Brain pericyte (primary cell): ENCODE data around the gene PNMA8C.
"Not testable (repeated sequence)": the region's sequence is repeated elsewhere in the genome, so short reads cannot be mapped to it uniquely, and the experiment has no call there.

Experiments
- DNase-seq: peaks from one replicate; pipeline ENCODE4 v3.0.0-alpha.2; 2012; ENCODE audit warnings: low read depth, low spot score

The PNMA8C gene

DNA sequence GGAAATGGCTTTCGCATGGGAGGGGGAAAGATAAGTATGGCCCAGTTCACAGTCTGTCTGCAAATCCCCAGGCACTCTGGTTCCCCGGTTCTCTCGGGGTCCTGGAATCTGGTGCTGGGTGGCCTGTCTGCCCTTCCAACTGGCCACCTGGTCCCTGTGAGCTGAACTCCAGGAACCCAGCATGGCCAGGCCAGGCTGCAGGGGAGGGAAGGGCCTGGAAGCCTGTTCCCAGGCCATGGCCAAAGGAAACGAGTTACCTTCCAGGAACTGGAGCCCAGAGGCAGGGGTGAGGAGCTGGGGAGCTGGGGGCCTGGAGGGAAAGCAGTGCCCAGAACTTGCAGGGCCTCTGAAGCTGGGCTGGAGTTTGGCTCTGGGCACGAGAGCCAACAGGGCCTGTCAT is 19.1 kb upstream of the PNMA8C start:
- no peak for DNase-seq

DNA sequence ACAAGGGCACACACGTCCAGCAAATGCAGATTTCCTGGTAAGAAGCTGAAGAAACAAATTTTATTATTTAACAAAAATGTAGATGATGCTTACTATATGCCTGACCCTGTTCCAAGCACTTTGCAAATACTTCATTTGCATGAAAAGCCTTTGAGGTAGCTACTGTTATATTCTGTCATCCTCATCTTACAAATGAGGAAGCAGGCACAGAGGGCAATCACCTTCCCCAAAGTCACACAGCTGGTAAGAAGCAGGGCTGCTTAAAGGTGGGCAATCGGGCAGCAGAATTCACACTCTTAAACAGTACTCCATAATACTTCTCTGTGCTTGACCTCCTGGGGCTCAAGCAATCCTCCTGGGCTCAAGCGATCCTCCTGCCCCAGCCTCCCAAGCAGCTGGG is 18.3 kb upstream of the PNMA8C start:
- no peak for DNase-seq

DNA sequence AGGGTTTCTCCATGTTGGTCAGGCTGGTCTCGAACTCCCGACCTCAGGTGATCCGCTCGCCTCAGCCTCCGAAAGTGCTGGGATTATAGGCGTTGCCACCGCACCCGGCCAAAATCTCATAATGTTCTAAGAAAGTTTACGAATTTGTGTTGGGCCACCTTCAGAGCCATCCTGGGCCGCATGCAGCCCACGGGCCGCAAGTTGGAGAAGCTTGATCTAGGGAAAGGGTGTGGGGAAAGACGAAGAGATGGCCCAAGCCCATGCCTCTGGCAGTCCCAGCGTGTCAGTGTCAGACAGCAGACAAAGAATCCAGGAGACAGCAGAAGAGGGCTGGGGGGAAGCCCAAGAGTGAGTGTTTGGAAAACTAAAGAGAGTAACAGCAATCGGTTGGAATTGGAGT is 17.3 kb upstream of the PNMA8C start:
- no peak for DNase-seq

GRCh38 chr19:46442808-46443450 is 14.2 kb upstream of the PNMA8C start:
- no peak for DNase-seq

DNA sequence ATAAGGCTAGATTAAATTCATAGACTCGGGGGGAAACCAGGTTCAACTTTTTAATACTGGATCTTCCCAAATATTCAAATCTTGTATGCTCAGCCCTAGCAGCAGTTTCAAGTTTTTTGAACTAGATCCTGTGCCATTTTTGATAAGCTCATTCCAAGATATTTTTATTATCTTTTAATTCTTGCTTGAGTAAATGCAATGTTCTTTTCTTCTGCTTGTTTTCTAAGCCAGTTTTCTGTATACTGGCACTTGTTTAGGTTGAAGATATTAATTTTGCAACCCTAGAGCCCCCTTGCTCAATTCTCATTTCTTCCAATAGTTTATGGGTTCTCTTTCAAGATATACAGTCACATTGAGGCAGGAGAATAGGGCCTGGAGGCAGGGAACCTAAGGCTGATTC is 13.1 kb upstream of the PNMA8C start:
- DNase-seq, result no peak

DNA sequence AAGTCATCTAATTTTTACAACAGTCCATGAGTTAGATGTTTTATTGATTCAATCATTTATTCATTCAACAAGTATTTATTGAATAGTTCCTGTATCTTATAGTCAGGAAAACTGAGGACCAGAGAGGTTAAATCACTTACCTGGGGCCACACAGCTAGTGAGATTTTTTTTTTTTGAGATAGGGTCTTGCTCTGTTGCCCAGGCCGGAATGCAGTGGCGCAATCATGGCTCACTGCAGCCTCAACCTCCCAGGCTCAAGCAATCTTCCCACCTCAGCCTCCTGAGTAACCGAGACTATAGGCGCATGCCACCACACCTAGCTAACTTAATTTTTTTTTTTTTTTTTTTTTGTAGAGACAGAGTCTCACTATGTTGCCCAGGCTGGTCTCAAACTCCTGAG is 7.0 kb upstream of the PNMA8C start:
- not testable (repeated sequence) for DNase-seq

DNA sequence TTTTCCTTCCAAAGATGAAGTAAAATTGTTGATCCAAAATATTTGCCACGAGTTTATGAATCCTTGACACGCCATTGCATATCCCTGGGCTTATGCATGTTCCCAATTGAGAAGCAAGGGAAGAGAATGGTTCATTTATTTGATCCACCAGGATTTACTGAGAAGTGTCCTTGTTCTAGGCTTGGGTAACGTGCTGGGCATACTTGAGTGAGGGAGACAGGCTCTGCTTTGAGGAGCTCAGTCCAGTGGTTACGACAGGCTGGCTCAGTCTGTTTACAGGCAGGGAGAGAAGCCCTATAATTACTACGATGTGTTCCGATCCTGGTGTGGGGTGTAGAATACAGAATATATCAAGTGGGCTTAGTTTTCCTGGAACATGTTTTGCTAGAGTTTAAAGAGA is 6.3 kb upstream of the PNMA8C start:
- DNase-seq, result no peak

GRCh38 chr19:46433470-46433869 is 4.7 kb upstream of the PNMA8C start:
- not testable (repeated sequence) for DNase-seq

- no peak for DNase-seq
Observed at GRCh38 chr19:46431824-46432223, 3.1 kb upstream of the PNMA8C start.

GRCh38 chr19:46429999-46430398 is 1.3 kb upstream of the PNMA8C start:
- DNase-seq, result no peak

GRCh38 chr19:46427518-46428045 is 1.2 kb downstream of the PNMA8C start:
- DNase-seq, result no peak

- DNase-seq, result no peak
Observed at GRCh38 chr19:46426506-46427162, 2.1 kb downstream of the PNMA8C start.

GRCh38 chr19:46426035-46426505 is 2.7 kb downstream of the PNMA8C start:
- no peak for DNase-seq

DNA sequence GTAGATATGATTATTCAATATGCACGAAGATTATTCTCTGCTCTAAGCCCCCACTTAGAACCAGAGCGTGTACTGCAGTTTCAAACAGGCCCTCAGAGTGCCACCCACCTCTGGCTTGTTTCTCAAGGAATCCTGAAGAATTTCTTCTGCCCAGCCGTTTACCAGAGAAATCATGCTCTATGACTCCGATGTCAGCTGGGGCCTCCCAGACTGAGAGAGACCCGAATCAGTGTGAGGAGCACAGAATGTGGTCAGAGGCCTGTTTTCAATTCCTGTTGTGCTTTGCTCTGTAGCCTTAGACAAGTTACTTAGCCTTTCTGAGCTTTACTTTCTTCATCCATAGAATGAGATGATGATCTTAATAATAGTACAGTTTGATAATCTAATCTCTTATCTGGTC is 5.5 kb downstream of the PNMA8C start:
- no peak for DNase-seq

DNA sequence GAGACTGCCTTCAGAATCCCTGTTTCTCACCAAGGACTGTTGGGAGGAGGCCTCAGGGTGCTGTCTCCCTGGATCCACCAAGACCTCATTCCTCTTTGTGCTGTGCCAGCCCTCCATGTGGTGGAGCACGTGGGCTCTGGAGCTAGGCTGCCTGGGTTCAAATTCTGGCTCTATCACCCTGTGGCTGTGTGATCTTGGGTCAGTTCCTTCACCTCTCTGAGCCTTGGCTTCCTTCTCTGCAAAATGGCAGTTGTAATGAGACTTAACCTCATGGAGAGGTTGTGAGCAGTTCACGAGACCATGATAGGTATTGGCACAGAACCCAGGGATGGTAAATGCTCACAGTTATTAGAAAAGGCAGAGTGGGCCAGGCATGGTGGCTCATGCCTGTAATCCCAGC is 6.4 kb downstream of the PNMA8C start:
- DNase-seq, result no peak

DNA sequence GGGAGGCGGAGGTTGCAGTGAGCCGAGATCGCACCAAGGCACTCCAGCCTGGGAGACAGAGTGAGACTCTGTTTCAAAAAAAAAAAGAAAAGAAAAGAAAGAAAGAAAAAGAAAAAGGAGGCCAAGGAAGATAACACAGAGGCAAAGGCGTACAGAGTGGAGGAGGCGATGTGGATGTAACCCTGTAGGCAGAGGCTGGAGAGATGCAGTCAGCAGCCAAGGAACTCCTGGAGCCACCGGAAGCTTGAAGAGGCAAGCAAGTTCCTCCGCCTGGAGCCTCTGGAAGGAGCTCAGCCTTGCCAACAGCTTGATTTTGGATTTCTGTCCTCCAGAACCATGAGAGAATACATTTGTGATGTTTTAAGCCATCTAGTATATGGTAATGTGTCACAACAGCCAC is 8.7 kb downstream of the PNMA8C start:
- no peak for DNase-seq

GRCh38 chr19:46415804-46416709 is 12.7 kb downstream of the PNMA8C start:
- DNase-seq, result not testable (repeated sequence)

GRCh38 chr19:46414899-46415298 is 13.8 kb downstream of the PNMA8C start:
- DNase-seq, result not testable (repeated sequence)

- peak; percentile 80 for DNase-seq
Observed at GRCh38 chr19:46413262-46414031, 15.3 kb downstream of the PNMA8C start, which contains the start of gene CCDC8. Gene CCDC8 (minus strand): TSS chr19:46413564. CDS start chr19:46412810, 754 bp downstream.

DNA sequence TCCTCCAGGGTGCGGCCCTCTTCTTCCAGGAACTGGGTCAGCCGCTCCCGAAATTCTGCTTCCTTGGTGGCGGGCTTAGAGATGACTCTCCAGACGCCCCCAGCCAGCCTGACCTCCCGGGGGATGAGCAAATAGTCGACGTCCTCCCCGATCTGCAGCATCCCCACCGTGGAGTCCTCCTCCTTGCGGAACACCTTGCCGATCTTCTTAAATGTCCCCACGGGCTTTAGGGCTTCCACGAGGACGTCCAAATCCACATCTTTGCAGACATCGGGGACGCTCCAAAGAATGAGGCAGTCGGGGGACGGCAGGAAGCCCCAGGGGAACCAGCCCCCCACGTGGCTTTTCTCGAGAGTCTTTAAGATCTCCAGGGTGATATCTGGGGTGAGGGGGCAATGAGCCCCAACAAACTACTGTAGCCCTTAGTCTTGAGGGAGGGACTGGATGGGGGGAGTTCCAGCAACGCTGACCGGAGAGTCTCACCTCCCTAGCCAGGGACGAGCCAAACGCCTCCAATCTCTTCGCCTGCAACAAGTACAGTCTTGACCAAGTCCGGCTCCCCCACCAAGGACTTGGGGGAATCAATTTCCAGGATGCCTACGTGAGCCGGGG is 16.0 kb downstream of the PNMA8C start:
- DNase-seq, result no peak
